ENCODE data around the gene JAG2. TPM values are rescaled to one million over a fixed set of nuclear protein-coding genes. Genes with fewer than 3 reads are reported as not detected.

The JAG2 gene
- total RNA-seq, 1 donor from 2014 or later, result 0.44 TPM

GRCh38 chr14:105091517-105092170 lies 76.9 kb downstream of the JAG2 start:
- Mint-ChIP-seq H3K36me3 (ENCODE audit: low read depth) (no peaks in the 10 kb centered on the region), H3K4me1 (peaks cover 21% of the 10 kb centered on the region), H3K27me3 (peaks cover 7% of the 10 kb centered on the region), H3K9me3 (no peaks in the 10 kb centered on the region), H3K4me3 (no peak overlapping the region), H3K27ac (peak overlapping the region; percentile 50)
- DNase-seq, result peak; percentile 20
- CTCF ChIA-PET, result interaction anchor here (1.4 to 2.9 kb wide), 3 partner anchors 16 to 259 kb away, joined by 4 to 12 read pairs (median 8); no protein-coding TSS in a partner anchor
- intact Hi-C loops (cut with micrococcal nuclease), result loop anchor here (2.0 to 5.0 kb wide), 2 partner anchors 91 to 111 kb away; partner anchors contain the start of gene NUDT14
- POLR2A ChIA-PET, result interaction anchor here (0.8 to 3.4 kb wide), 2 partner anchors 22 to 27 kb away, joined by 3 to 17 read pairs; partner anchors contain the start of gene GPR132
- ATAC-seq (ENCODE audit: low read depth), result no peak
- TF ChIP-seq CTCF (IDR thresholded peaks at IDR 0.05), result no peak

DNA sequence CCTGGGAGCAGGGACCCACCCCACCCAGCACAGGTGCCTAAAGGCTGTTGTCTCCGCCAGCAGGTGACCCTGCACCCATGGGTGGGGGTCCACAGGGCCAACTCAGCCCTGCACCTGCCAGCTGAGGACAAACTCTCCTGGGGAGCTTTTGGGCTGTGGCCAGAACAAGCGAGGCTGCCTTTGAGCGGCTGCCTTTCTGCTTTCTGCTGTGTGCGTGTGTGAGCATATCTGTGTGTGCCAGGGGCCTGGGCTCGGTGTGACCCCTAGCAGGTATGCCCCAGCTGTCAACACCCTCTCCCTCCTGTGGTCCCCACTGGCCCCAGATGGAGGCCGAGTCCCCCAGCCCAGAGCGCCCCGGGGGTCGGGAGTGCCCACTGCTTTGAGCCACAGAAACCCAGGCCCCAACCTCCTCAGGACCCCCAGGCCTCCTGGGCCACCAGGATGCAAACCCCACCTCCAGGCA lies 77.5 kb downstream of the JAG2 start:
- Mint-ChIP-seq H3K9me3 (no peaks in the 10 kb centered on the region), H3K27ac (no peak overlapping the region), H3K36me3 (ENCODE audit: low read depth) (no peaks in the 10 kb centered on the region), H3K4me1 (peaks cover 23% of the 10 kb centered on the region), H3K4me3 (no peak overlapping the region), H3K27me3 (peaks cover 6% of the 10 kb centered on the region)
- CTCF ChIA-PET, result interaction anchor here (1.0 to 2.9 kb wide), 6 partner anchors 10 to 439 kb away, joined by 3 to 12 read pairs (median 4); no protein-coding TSS in a partner anchor
- ATAC-seq (ENCODE audit: low read depth), result no peak
- intact Hi-C loops (cut with micrococcal nuclease), result loop anchor here (2.0 to 5.0 kb wide), 2 partner anchors 91 to 112 kb away; partner anchors contain the start of gene NUDT14
- POLR2A ChIA-PET, result interaction anchor here (0.8 to 3.4 kb wide), 3 partner anchors 20 to 27 kb away, joined by 3 to 17 read pairs (median 5); partner anchors contain the start of gene GPR132
- TF ChIP-seq CTCF (IDR thresholded peaks at IDR 0.05), result no peak
- no peak for DNase-seq

Other genes starting within 250 kb of the JAG2 start
- 458 and 473 TPM in 2 replicates for gene PLD4, start 243.9 kb downstream of the JAG2 start, total RNA-seq
- gene AHNAK2, start 190.4 kb downstream of the JAG2 start, total RNA-seq, result not detected in 2 replicates
- gene CLBA1, start 183.0 kb downstream of the JAG2 start, total RNA-seq, result 2.7 and 3.9 TPM in 2 replicates
- 11.7 and 13.6 TPM in 2 replicates for gene CDCA4, start 147.7 kb downstream of the JAG2 start, total RNA-seq
- 43.4 and 48.5 TPM in 2 replicates for gene GPR132, start 103.3 kb downstream of the JAG2 start, total RNA-seq
- 15.1 and 15.2 TPM in 2 replicates for gene NUDT14, start 12.5 kb upstream of the JAG2 start, total RNA-seq
- gene BTBD6, start 79.8 kb upstream of the JAG2 start, total RNA-seq, result 17.5 and 21.0 TPM in 2 replicates
- 28.7 and 32.8 TPM in 2 replicates for gene BRF1, start 132.2 kb upstream of the JAG2 start, total RNA-seq
- 37.4 and 48.0 TPM in 2 replicates for gene PACS2, start 146.0 kb upstream of the JAG2 start, total RNA-seq
- gene TEX22, start 229.8 kb upstream of the JAG2 start, total RNA-seq, result 2.8 and 5.7 TPM in 2 replicates

Data from activated B cell treated with CpG ODN at 0.5 μM for 24 hours (primary cell).